Adipocyte (in vitro differentiated cells): Measurements from ENCODE around the gene IFIT5.

Experiments used
- DNase-seq: peaks from one replicate; pipeline ENCODE4 v3.0.0-alpha.2; 2015; ENCODE audit warnings: low read depth
- H3K27me3 ChIP-seq: replicated peaks from 2 replicates; pipeline ENCODE4 v1.7.0; 2013; ENCODE audit warnings: mild to moderate bottlenecking, low read length, moderate library complexity; ENCODE audit not compliant: control insufficient read depth, insufficient read depth
- H3K36me3 ChIP-seq: 2 replicates; pipeline ENCODE4 v1.7.0; 2013; ENCODE audit warnings: low read length, mild to moderate bottlenecking, moderate library complexity; ENCODE audit not compliant: control insufficient read depth, insufficient read depth, severe bottlenecking
- H3K4me1 ChIP-seq: 2 replicates; pipeline ENCODE4 v1.7.0; 2013; ENCODE audit warnings: mild to moderate bottlenecking, low read length, moderate library complexity; ENCODE audit not compliant: control insufficient read depth, insufficient read depth
- H3K4me3 ChIP-seq: 2 replicates; pipeline ENCODE4 v1.7.0; 2013; ENCODE audit warnings: mild to moderate bottlenecking, low read length, moderate library complexity
- H3K9ac ChIP-seq: 2 replicates; pipeline ENCODE4 v1.7.0; 2013; ENCODE audit warnings: mild to moderate bottlenecking, low read length, moderate library complexity
- H3K9me3 ChIP-seq: 2 replicates; pipeline ENCODE4 v1.7.0; 2013; ENCODE audit warnings: mild to moderate bottlenecking, low read length, moderate library complexity; ENCODE audit not compliant: control insufficient read depth

The IFIT5 gene, protein sequence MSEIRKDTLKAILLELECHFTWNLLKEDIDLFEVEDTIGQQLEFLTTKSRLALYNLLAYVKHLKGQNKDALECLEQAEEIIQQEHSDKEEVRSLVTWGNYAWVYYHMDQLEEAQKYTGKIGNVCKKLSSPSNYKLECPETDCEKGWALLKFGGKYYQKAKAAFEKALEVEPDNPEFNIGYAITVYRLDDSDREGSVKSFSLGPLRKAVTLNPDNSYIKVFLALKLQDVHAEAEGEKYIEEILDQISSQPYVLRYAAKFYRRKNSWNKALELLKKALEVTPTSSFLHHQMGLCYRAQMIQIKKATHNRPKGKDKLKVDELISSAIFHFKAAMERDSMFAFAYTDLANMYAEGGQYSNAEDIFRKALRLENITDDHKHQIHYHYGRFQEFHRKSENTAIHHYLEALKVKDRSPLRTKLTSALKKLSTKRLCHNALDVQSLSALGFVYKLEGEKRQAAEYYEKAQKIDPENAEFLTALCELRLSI

DNA sequence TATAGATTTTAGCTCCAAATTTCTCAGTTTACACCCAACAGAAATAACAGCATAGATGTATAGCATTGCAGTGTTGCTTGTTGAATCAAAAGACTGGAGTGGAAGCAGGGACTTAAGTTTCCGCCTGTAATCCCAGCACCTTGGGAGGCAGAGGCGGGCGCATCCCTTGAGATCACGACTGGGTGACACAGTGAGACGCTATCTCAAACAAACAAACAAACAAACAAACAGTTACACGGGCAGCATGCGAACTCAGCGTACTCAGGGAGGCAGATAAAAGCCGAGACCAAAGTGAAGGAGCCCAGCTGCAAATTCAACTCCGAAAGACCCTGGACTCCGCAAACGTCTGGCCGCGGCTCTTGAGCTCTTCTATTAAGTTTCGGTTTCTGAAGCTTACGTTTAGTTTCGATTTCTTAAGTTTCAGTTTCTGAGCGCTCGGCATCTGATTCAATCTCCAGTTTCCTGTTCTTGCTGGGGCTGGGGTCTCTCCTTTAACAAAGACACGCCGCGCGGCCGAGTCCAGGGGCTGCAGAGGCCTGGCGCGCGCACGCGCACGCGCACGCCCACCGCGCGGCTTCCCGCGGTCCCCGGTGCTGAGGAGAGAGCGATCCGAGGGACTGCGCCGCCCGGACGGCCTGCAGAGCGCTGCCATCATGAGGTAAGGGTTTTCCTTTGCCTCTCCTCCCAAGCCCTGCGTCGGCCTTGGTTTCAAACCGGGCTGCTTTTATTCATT, at the start of gene IFIT5:
Gene IFIT5, plus strand, starts transcription at position 423 of the 733 bp plus-strand sequence. Its CDS starts 231 bp downstream, at position 654.
- peaks cover 9% of the 10 kb centered on the region for H3K4me1 ChIP-seq
- H3K9me3 ChIP-seq = no peaks in the 10 kb centered on the region
- peak within 1 kb of the TSS; percentile 93 for H3K9ac ChIP-seq
- H3K4me3 ChIP-seq = peak within 1 kb of the TSS; percentile 98
- H3K36me3 ChIP-seq = peaks cover 14% of the 10 kb centered on the region
- no peaks in the 10 kb centered on the region for H3K27me3 ChIP-seq
- peak; percentile 83 for DNase-seq

DNA sequence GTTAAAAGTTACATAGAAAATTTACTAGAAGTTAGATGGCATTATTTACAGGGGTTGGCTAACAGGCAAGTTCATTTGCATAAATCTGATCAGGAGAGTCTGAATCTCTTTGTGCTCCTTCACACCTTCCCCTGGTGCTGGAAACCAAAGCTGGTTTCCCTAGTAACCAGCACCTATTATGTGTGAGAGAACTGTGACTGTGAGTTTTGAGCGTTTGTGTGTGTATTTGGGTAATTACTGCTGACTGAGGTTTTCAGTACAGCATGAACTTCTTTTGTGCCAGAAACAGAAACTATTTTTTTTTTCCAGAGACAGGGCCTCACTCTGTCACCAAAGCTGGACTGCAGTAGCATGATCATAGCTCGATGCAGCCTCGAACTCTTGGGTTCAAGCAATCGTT, 46.8 kb upstream of the IFIT5 start:
- Histone ChIP-seq H3K9me3 (no peaks in the 10 kb centered on the region), H3K9ac (peak overlapping the region; percentile 25), H3K27me3 (no peaks in the 10 kb centered on the region), H3K4me3 (no peak overlapping the region), H3K4me1 (peaks cover 23% of the 10 kb centered on the region), H3K36me3 (no peaks in the 10 kb centered on the region)
- peak; percentile 30 for DNase-seq

GRCh38 chr10:89368129-89368528, 46.2 kb upstream of the IFIT5 start:
- H3K4me1 ChIP-seq = peaks cover 23% of the 10 kb centered on the region
- H3K9ac ChIP-seq = peak overlapping the region; percentile 25
- DNase-seq = no peak
- no peaks in the 10 kb centered on the region for H3K9me3 ChIP-seq
- no peaks in the 10 kb centered on the region for H3K36me3 ChIP-seq
- H3K27me3 ChIP-seq = no peaks in the 10 kb centered on the region
- H3K4me3 ChIP-seq = no peak overlapping the region

- Histone ChIP-seq H3K4me3 (no peak overlapping the region), H3K9ac (peak overlapping the region; percentile 50), H3K4me1 (peaks cover 35% of the 10 kb centered on the region), H3K36me3 (no peaks in the 10 kb centered on the region), H3K9me3 (no peaks in the 10 kb centered on the region), H3K27me3 (no peaks in the 10 kb centered on the region)
- peak; percentile 79 for DNase-seq
Measured at GRCh38 chr10:89369156-89370105, 44.9 kb upstream of the IFIT5 start.

DNA sequence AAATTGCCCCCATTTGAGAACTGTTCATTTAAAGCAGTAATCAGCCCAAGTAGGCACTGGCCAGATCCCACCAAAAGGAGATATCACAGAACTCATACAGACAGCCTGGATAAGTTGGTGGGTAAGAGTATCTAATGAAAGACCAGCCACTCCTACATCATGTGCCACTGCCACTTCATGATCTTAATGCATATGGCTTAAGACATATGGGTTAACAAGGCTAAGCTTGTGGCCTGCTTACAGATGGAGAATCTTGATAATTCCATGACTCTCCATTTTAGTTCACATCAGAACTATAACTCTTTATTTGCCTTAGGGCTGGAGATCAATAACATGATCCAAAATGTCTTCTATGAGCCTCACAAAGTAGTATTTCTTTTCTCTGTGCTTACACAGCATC, 43.3 kb upstream of the IFIT5 start:
- H3K36me3 ChIP-seq = no peaks in the 10 kb centered on the region
- H3K4me3 ChIP-seq = no peak overlapping the region
- H3K4me1 ChIP-seq = peaks cover 42% of the 10 kb centered on the region
- H3K27me3 ChIP-seq = no peaks in the 10 kb centered on the region
- H3K9ac ChIP-seq = no peak overlapping the region
- DNase-seq = no peak
- no peaks in the 10 kb centered on the region for H3K9me3 ChIP-seq

DNA sequence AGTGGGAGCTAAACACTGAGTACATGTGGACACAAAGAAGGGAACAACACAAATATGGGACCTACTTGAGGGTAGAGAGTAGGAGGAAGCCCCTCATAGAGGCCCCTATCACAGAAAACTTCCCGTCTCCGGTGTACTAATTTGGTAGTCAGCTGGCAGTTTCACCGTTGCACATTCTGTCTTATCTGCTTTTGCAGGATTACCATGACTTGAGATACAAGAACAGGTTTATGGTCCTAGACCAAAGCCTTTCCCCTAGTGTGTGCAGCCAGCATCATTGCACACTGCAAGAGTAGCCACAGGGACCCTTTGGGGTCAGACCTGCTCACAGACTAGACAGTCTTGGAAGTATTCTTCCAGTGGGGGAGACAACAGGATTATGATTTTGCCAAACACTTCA, 42.4 kb upstream of the IFIT5 start:
- no peaks in the 10 kb centered on the region for H3K27me3 ChIP-seq
- no peak overlapping the region for H3K4me3 ChIP-seq
- H3K36me3 ChIP-seq = no peaks in the 10 kb centered on the region
- peaks cover 42% of the 10 kb centered on the region for H3K4me1 ChIP-seq
- DNase-seq = no peak
- H3K9me3 ChIP-seq = no peaks in the 10 kb centered on the region
- no peak overlapping the region for H3K9ac ChIP-seq

- H3K9ac ChIP-seq = peak overlapping the region; percentile 59
- no peaks in the 10 kb centered on the region for H3K36me3 ChIP-seq
- H3K4me1 ChIP-seq = peaks cover 22% of the 10 kb centered on the region
- peak; percentile 92 for DNase-seq
- no peaks in the 10 kb centered on the region for H3K9me3 ChIP-seq
- H3K27me3 ChIP-seq = no peaks in the 10 kb centered on the region
- H3K4me3 ChIP-seq = peak overlapping the region; percentile 52
Measured at GRCh38 chr10:89373916-89374711, 40.3 kb upstream of the IFIT5 start.

DNA sequence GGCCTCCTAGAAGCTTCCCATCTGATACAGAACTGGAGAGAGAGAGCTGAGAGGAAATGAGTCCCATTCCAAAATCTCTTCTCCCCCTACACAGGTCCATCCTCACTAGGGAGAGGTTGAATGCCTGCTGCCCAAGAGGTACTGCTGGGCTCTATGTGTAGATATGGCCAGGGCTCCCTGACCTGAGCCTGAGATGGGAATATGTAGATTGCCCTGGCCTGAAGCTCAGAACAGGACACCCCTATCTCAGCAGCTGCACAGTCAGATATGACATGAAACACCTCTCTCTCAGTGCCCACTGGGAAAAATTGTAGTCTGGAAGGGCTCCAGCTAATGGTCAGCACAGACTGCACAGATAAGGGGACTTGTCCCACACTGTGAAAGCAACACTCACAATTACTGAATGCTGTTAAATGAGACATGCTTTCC, 39.6 kb upstream of the IFIT5 start:
- H3K9me3 ChIP-seq = no peaks in the 10 kb centered on the region
- no peaks in the 10 kb centered on the region for H3K27me3 ChIP-seq
- H3K4me1 ChIP-seq = peaks cover 19% of the 10 kb centered on the region
- no peak for DNase-seq
- H3K36me3 ChIP-seq = no peaks in the 10 kb centered on the region
- no peak overlapping the region for H3K4me3 ChIP-seq
- H3K9ac ChIP-seq = peak overlapping the region; percentile 50

DNA sequence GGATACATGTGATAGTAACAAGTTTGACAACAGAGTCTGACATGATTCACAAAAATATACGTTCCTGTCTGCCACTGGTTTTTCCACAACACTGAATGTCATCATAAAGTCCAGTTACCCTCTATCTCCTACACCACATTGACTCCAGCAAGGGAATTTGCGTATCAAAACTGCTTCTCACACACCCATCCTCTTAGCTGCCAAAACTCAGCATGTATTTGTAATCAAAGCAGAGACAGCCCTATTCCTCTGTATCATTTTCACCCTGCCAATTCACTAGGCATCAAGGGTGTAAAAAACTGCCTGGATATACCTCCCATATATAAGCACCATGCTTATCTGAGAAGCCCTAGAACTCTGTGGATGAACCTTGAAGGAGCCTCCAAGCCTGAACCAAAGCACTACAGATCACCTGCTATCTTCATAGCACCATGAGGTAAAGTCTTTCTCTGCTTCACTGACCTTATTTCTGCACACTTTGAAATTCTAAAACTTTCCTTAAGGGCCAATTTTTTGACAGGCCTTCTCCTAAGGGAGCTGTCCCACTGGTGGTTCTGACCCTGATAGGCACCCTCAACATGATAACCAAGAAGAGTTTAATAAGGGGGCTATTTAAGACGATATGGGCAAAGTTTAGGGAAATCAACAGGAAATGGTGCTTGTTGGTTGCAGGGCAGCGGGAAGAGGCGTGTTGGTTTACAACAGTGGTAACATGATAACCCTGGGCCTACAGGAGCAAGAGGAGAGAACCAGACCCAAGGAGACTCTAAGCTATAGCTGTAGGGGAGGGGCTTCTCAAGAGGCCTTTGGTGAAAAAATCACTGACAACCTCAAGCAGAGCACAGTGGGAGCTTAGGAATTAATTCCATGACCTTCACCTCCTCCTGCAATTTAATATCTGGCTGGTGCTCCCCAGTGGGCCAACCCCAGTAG, 36.4 kb upstream of the IFIT5 start, which contains the start of gene IFIT1B:
Gene IFIT1B, plus strand, starts transcription at position 352 of the 933 bp plus-strand sequence. Its CDS starts 80 bp downstream, at position 432.
- Histone ChIP-seq H3K9ac (no peak within 1 kb of the TSS), H3K27me3 (no peaks in the 10 kb centered on the region), H3K4me3 (no peak within 1 kb of the TSS), H3K4me1 (peaks cover 19% of the 10 kb centered on the region), H3K36me3 (no peaks in the 10 kb centered on the region), H3K9me3 (no peaks in the 10 kb centered on the region)
- DNase-seq = no peak
